ENCODE results near the gene CD59.

CD59 gene

DNA sequence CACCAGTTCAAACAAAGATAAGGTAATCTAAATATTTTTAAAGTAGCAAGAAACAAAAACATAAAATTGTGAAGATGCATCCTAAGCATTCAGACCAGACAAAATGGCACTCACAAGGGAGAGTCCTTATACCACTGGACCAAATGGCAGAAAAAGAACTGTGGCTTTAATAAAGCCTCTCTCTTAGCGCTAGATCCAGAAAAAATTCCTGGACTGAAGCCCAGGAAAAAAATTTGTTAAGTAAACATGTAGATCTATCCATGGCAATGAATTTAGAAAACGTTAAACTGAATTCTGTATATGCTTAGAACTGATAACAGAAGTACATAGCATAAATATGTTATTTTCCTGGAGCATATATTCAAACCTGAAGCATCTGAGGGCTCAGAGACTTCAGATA is 11.8 kb upstream of the CD59 start:
- TF ChIP-seq FOXP2 (optimal IDR thresholded peaks at IDR 0.05; ENCODE audit: borderline replicate concordance, extremely low read depth, extremely low read length, insufficient read depth) = no peak
- TF ChIP-seq TAF1 (IDR thresholded peaks at IDR 0.05; ENCODE audit: borderline replicate concordance, insufficient read depth, low read length) = no peak
- TF ChIP-seq SIN3A (IDR thresholded peaks at IDR 0.05; ENCODE audit: borderline replicate concordance, insufficient read depth, low read length) = no peak

DNA sequence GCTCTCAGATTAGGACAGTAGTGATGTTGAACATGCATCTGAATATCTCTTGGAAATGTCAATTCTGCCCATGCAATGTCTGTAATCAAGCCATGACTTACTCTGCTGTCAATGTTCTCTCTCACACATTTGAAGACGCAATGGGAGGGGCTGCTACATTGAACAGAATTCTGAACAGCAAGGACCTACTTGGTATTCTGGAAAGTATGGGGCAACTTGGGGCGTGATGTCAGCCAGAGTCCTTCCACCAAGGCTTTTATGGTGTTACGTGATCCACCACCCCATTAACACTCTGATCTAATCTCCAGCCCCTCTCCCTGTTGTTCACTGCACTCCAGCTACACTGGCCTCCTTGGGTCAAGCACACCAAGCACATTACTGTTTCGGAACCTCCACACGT is 7.1 kb upstream of the CD59 start:
- TF ChIP-seq FOXP2 (optimal IDR thresholded peaks at IDR 0.05; ENCODE audit: borderline replicate concordance, extremely low read depth, extremely low read length, insufficient read depth) = no peak
- TF ChIP-seq, protein P1, sequence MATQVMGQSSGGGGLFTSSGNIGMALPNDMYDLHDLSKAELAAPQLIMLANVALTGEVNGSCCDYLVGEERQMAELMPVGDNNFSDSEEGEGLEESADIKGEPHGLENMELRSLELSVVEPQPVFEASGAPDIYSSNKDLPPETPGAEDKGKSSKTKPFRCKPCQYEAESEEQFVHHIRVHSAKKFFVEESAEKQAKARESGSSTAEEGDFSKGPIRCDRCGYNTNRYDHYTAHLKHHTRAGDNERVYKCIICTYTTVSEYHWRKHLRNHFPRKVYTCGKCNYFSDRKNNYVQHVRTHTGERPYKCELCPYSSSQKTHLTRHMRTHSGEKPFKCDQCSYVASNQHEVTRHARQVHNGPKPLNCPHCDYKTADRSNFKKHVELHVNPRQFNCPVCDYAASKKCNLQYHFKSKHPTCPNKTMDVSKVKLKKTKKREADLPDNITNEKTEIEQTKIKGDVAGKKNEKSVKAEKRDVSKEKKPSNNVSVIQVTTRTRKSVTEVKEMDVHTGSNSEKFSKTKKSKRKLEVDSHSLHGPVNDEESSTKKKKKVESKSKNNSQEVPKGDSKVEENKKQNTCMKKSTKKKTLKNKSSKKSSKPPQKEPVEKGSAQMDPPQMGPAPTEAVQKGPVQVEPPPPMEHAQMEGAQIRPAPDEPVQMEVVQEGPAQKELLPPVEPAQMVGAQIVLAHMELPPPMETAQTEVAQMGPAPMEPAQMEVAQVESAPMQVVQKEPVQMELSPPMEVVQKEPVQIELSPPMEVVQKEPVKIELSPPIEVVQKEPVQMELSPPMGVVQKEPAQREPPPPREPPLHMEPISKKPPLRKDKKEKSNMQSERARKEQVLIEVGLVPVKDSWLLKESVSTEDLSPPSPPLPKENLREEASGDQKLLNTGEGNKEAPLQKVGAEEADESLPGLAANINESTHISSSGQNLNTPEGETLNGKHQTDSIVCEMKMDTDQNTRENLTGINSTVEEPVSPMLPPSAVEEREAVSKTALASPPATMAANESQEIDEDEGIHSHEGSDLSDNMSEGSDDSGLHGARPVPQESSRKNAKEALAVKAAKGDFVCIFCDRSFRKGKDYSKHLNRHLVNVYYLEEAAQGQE (IDR thresholded peaks at IDR 0.05; ENCODE audit: insufficient read depth in 1 of 2, low read depth in 2 of 2, low read length in 2 of 2) = no peak
- TF ChIP-seq POLR2AphosphoS5 (IDR thresholded peaks at IDR 0.05; ENCODE audit: low read depth, low read length) = no peak
- no peak for TF ChIP-seq SIN3A (IDR thresholded peaks at IDR 0.05; ENCODE audit: borderline replicate concordance, insufficient read depth, low read length)
- no peak for TF ChIP-seq TAF1 (IDR thresholded peaks at IDR 0.05; ENCODE audit: borderline replicate concordance, insufficient read depth, low read length)

DNA sequence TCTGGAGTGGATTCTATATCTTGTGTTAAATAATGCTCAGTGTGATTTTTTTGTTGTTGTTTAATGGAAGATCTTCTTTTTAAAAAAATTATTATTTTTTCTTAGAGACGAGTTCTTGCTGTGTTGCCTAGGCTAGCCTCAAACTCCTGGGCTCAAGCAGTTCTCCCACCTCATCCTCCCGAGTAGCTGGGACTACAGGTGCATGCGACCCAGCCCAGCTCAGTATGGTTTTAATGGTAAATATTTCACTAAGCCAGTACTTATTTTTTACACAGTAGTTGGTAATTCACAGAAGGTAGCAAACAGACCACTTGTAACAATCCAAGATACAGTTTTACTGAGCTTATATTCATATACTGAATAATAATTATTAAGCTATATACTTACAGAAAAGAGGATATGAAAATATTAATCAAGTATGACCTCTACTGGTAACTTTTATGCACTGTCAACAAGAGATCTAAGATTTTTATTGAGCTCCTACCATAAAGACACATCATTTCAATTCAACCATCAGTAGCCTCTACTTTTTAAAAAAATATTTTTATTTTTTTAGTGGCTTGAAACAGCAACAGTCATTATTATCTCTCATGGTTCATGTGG is 6.1 kb upstream of the CD59 start:
- TF ChIP-seq POLR2AphosphoS5 (IDR thresholded peaks at IDR 0.05; ENCODE audit: low read depth, low read length) (no peak), FOXP2 (optimal IDR thresholded peaks at IDR 0.05; ENCODE audit: borderline replicate concordance, extremely low read depth, extremely low read length, insufficient read depth) (no peak)

DNA sequence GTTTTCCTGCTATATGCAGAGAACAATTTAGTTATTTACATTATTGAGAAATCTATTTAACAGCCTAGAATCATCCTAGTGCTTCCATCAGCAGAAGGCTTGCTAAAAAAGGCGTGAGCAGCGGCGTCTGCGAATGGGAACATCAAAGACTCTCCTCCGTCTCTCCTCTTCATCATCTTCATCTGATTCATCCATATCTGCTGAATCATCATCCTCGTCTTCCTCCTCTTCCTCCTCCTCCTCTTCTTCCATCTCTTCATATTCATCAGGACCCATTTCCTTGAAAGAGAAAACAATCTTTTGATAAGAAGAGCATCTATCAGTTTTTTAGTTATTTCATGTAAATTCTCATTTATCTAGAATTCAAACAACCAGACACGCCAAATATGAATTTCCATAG is 5.6 kb upstream of the CD59 start:
- TF ChIP-seq, protein P1 (IDR thresholded peaks at IDR 0.05; ENCODE audit: insufficient read depth in 1 of 2, low read depth in 2 of 2, low read length in 2 of 2) = no peak
- TF ChIP-seq TAF1 (IDR thresholded peaks at IDR 0.05; ENCODE audit: borderline replicate concordance, insufficient read depth, low read length) = no peak
- no peak for TF ChIP-seq SIN3A (IDR thresholded peaks at IDR 0.05; ENCODE audit: borderline replicate concordance, insufficient read depth, low read length)
- no peak for TF ChIP-seq FOXP2 (optimal IDR thresholded peaks at IDR 0.05; ENCODE audit: borderline replicate concordance, extremely low read depth, extremely low read length, insufficient read depth)
- TF ChIP-seq POLR2AphosphoS5 (IDR thresholded peaks at IDR 0.05; ENCODE audit: low read depth, low read length) = no peak

DNA sequence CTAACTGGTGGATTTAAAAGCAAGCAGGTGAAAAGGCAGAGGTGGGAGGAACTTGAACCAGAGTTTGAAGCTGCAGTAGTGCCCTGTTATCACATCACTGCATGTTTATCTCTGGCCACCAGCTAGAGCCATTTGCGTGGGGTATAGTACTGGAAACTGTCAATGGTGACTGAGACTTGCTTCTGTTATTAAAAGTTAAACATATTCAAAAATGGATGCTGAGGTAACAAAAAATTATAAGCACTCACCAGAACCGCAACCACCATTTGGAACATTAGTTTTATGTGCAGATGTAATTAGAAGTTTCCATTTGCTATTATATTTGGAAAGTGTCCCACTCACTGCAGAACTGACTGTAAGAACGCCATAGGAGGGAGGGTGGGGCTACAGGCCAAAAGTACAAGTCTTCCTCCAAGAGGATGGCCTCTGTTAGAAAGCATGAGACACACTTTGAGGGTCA is 1.2 kb upstream of the CD59 start:
- TF ChIP-seq POLR2AphosphoS5 (IDR thresholded peaks at IDR 0.05; ENCODE audit: low read depth, low read length) (no peak), TAF1 (IDR thresholded peaks at IDR 0.05; ENCODE audit: borderline replicate concordance, insufficient read depth, low read length) (no peak), FOXP2 (optimal IDR thresholded peaks at IDR 0.05; ENCODE audit: borderline replicate concordance, extremely low read depth, extremely low read length, insufficient read depth) (no peak), SIN3A (IDR thresholded peaks at IDR 0.05; ENCODE audit: borderline replicate concordance, insufficient read depth, low read length) (no peak)
- TF ChIP-seq, protein P1 (IDR thresholded peaks at IDR 0.05; ENCODE audit: insufficient read depth in 1 of 2, low read depth in 2 of 2, low read length in 2 of 2) = no peak

DNA sequence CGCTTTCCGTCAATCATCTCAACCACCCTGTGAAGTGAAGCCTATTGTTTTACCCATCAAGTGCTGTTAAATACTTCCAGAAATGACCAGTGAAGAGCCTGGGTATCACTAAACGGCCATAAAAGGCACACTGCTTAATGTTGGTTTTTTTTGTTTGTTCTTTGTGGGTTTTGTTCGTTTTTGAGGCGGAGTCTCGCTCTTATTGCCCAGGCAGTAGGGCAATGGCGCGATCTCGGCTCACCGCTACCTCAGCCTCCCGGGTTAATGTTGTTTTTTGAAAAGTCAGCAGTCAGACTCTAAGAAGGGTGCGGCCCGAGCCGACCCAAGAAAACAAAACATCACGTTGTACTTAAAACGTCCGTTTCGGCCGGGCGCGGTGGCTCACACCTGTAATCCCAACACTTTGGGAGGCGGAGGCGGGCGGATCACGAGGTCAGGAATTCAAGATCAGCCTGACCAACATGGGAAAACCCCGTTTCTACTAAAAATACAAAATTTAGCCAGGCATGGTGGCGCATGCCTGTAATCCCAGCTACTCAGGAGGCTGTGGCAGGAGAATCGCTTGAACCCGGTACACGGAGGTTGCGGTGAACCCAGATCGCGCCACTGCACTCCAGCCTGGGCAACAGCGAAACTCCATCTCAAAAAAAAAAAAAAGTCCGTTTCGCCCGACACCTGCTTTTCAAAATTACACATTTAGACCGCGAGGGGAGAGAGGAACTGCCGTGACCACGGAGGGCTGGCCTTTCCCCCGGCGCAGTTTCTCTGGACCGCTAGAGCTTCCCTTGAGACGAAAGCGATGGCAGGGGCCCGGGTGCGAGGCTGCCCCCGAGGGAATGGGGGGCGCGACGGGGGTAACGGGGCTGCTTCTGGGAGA is 714 bp downstream of the CD59 start:
- TF ChIP-seq, protein P1 (IDR thresholded peaks at IDR 0.05; ENCODE audit: insufficient read depth in 1 of 2, low read depth in 2 of 2, low read length in 2 of 2) = no peak
- TF ChIP-seq SIN3A (IDR thresholded peaks at IDR 0.05; ENCODE audit: borderline replicate concordance, insufficient read depth, low read length) (no peak), TAF1 (IDR thresholded peaks at IDR 0.05; ENCODE audit: borderline replicate concordance, insufficient read depth, low read length) (no peak)
